H9 (cell line): ENCODE measurements around the gene PLD1. TPM values are rescaled to one million over a fixed set of nuclear protein-coding genes. Genes with fewer than 3 reads are reported as not detected.

Source experiments
- DNase-seq: peaks from one replicate; pipeline ENCODE4 v3.0.0-alpha.2; 2017
- H2AFZ ChIP-seq: one replicate; pipeline ENCODE4 v1.6.1; 2013; ENCODE audit warnings: mild to moderate bottlenecking, low read length, control low read depth, moderate library complexity
- H2AK5ac ChIP-seq: 2 replicates; pipeline ENCODE4 v1.6.1; 2013; ENCODE audit warnings: low read length, control low read depth, mixed read lengths; ENCODE audit not compliant: insufficient read length
- H2BK120ac ChIP-seq: one replicate; pipeline ENCODE4 v1.6.1; 2013; ENCODE audit warnings: low read depth, mild to moderate bottlenecking, low read length, control low read depth, inconsistent platforms; ENCODE audit not compliant: poor library complexity, severe bottlenecking
- H2BK12ac ChIP-seq: 2 replicates; pipeline ENCODE4 v1.6.1; 2013; ENCODE audit warnings: low read length, control low read depth, mixed read lengths, low read depth; ENCODE audit not compliant: insufficient read length
- H2BK15ac ChIP-seq: 2 replicates; pipeline ENCODE4 v1.6.1; 2013; ENCODE audit warnings: low read depth, low read length, control low read depth
- H2BK20ac ChIP-seq: one replicate; pipeline ENCODE4 v1.6.1; 2013; ENCODE audit warnings: low read depth, mild to moderate bottlenecking, low read length, control low read depth, inconsistent platforms; ENCODE audit not compliant: poor library complexity, severe bottlenecking
- H2BK5ac ChIP-seq: 2 replicates; pipeline ENCODE4 v1.6.1; 2013; ENCODE audit warnings: low read length, control low read depth, mixed read lengths; ENCODE audit not compliant: insufficient read length
- H3K14ac ChIP-seq: 2 replicates; pipeline ENCODE4 v1.6.1; 2013; ENCODE audit warnings: low read length, control low read depth; ENCODE audit not compliant: insufficient read depth
- H3K18ac ChIP-seq: 2 replicates; pipeline ENCODE4 v1.6.1; 2013; ENCODE audit warnings: low read depth, mild to moderate bottlenecking, mixed read lengths, low read length, control low read depth; ENCODE audit not compliant: insufficient read length
- H3K23ac ChIP-seq: 2 replicates; pipeline ENCODE4 v1.6.1; 2013; ENCODE audit warnings: low read length, control low read depth, mixed read lengths, low read depth; ENCODE audit not compliant: insufficient read length
- H3K23me2 ChIP-seq: 2 replicates; pipeline ENCODE4 v1.6.1; 2013; ENCODE audit warnings: low read depth, mild to moderate bottlenecking, mixed read lengths, low read length, control low read depth; ENCODE audit not compliant: insufficient read length, poor library complexity, severe bottlenecking
- H3K27ac ChIP-seq: 2 replicates; pipeline ENCODE4 v1.5.1; 2013; ENCODE audit warnings: low read length, control low read depth, mixed read lengths, low read depth; ENCODE audit not compliant: insufficient read length
- H3K27me3 ChIP-seq: 2 replicates; pipeline ENCODE4 v1.6.1; 2013; ENCODE audit warnings: low read length, control low read depth, inconsistent platforms; ENCODE audit not compliant: insufficient read depth
- H3K4ac ChIP-seq: 2 replicates; pipeline ENCODE4 v1.6.1; 2013; ENCODE audit warnings: low read depth, mild to moderate bottlenecking, control low read depth, inconsistent platforms, low read length, moderate library complexity
- H3K4me1 ChIP-seq: 2 replicates; pipeline ENCODE4 v1.6.1; 2013; ENCODE audit warnings: low read length, control low read depth, inconsistent platforms; ENCODE audit not compliant: insufficient read depth
- H3K4me2 ChIP-seq: 2 replicates; pipeline ENCODE4 v1.6.1; 2013; ENCODE audit warnings: low read length, control low read depth, mixed read lengths; ENCODE audit not compliant: insufficient read length, insufficient read depth
- H3K56ac ChIP-seq: 2 replicates; pipeline ENCODE4 v1.6.1; 2013; ENCODE audit warnings: low read depth, mild to moderate bottlenecking, mixed read lengths, low read length, control low read depth; ENCODE audit not compliant: insufficient read length
- H3K79me1 ChIP-seq: 2 replicates; pipeline ENCODE4 v1.6.1; 2013; ENCODE audit warnings: low read depth, mild to moderate bottlenecking, moderate library complexity, low read length, control low read depth, inconsistent platforms; ENCODE audit not compliant: insufficient read depth, poor library complexity, severe bottlenecking
- H3K79me2 ChIP-seq: 2 replicates; pipeline ENCODE4 v1.6.1; 2013; ENCODE audit warnings: low read length, control low read depth, inconsistent platforms; ENCODE audit not compliant: insufficient read depth
- H3K9ac ChIP-seq: 2 replicates; pipeline ENCODE4 v1.6.1; 2013; ENCODE audit warnings: low read length, control low read depth, mixed read lengths; ENCODE audit not compliant: insufficient read length; ENCODE audit errors: extremely low read depth
- H3K9me3 ChIP-seq: one replicate; pipeline ENCODE4 v1.6.1; 2013; ENCODE audit warnings: low read depth, low read length, inconsistent platforms; ENCODE audit not compliant: control insufficient read depth
- H3T11ph ChIP-seq: one replicate; pipeline ENCODE4 v1.6.1; 2013; ENCODE audit warnings: mild to moderate bottlenecking, low read length, control low read depth, inconsistent platforms
- H4K20me1 ChIP-seq: one replicate; pipeline ENCODE4 v1.6.1; 2013; ENCODE audit not compliant: control insufficient read depth, insufficient read length, insufficient read depth
- H4K5ac ChIP-seq: 2 replicates; pipeline ENCODE4 v1.6.1; 2013; ENCODE audit warnings: low read depth, mild to moderate bottlenecking, mixed read lengths, low read length, control low read depth; ENCODE audit not compliant: insufficient read length
- H4K8ac ChIP-seq: replicated peaks from 2 replicates; pipeline ENCODE4 v1.6.1; 2013; ENCODE audit warnings: low read length, control low read depth, mixed read lengths, low read depth; ENCODE audit not compliant: insufficient read length
- H4K91ac ChIP-seq: 2 replicates; pipeline ENCODE4 v1.6.1; 2013; ENCODE audit warnings: low read depth, mild to moderate bottlenecking, moderate library complexity, mixed read lengths, low read length, control low read depth; ENCODE audit not compliant: insufficient read length
- H3K27ac Mint-ChIP-seq, 3 experiments: 2 replicates in 2 of 3; 3 replicates in 1 of 3; pipeline ENCODE4 v1.8.0; 2020 to 2021; ENCODE audit warnings: mixed read lengths in 3 of 3, mild to moderate bottlenecking in 1 of 3, moderate library complexity in 1 of 3
- H3K27me3 Mint-ChIP-seq: 2 replicates; pipeline ENCODE4 v1.8.0; 2021; ENCODE audit warnings: low read depth, mild to moderate bottlenecking, moderate library complexity, mixed read lengths
- H3K36me3 Mint-ChIP-seq, 3 experiments: 2 replicates in 2 of 3; 3 replicates in 1 of 3; pipeline ENCODE4 v1.8.0; 2020 to 2021; ENCODE audit warnings: low read depth in 3 of 3, mixed read lengths in 3 of 3; ENCODE audit not compliant: insufficient read depth in 1 of 3
- H3K4me1 Mint-ChIP-seq, 2 experiments: 2 replicates each; pipeline ENCODE4 v1.8.0; 2020; ENCODE audit warnings: mixed read lengths in 2 of 2
- H3K4me3 Mint-ChIP-seq, 2 experiments: 2 replicates in 1 of 2; 3 replicates in 1 of 2; pipeline ENCODE4 v1.8.0; 2020 to 2021; ENCODE audit warnings: mild to moderate bottlenecking in 2 of 2, mixed read lengths in 2 of 2, moderate library complexity in 1 of 2
- H3K9me3 Mint-ChIP-seq, 2 experiments: 2 replicates in 1 of 2; 3 replicates in 1 of 2; pipeline ENCODE4 v1.8.0; 2020; ENCODE audit warnings: mild to moderate bottlenecking in 2 of 2, mixed read lengths in 2 of 2, moderate library complexity in 1 of 2
- whole genome bisulfite sequencing: extraction: QIAGEN DNeasy Blood & Tissue Kit; methylation state at CpG from one replicate; pipeline ENCODE4 v1.1.7; 2013; ENCODE audit warnings: missing lambda C conversion rate, low lambda C conversion rate, mixed read lengths; ENCODE audit not compliant: insufficient read length; ENCODE audit errors: extremely low coverage; 5-methylcytosine and 5-hydroxymethylcytosine counted together
- total RNA-seq: library from RNA; stranded (reverse); gene quantifications from 2 replicates; pipeline ENCODE4 v1.2.1, GENCODE V29; 2021
- TF ChIP-seq, protein P1 (sequence below): fragments of 200-600 bp; sonication (generic); conservative IDR thresholded peaks from 3 replicates; pipeline ENCODE4 v1.8.0; 2021; ENCODE audit warnings: antibody characterized with exemption, mild to moderate bottlenecking

Gene PLD1
- total RNA-seq, 1 experiment from 2014 or later: 1.8 TPM

DNA sequence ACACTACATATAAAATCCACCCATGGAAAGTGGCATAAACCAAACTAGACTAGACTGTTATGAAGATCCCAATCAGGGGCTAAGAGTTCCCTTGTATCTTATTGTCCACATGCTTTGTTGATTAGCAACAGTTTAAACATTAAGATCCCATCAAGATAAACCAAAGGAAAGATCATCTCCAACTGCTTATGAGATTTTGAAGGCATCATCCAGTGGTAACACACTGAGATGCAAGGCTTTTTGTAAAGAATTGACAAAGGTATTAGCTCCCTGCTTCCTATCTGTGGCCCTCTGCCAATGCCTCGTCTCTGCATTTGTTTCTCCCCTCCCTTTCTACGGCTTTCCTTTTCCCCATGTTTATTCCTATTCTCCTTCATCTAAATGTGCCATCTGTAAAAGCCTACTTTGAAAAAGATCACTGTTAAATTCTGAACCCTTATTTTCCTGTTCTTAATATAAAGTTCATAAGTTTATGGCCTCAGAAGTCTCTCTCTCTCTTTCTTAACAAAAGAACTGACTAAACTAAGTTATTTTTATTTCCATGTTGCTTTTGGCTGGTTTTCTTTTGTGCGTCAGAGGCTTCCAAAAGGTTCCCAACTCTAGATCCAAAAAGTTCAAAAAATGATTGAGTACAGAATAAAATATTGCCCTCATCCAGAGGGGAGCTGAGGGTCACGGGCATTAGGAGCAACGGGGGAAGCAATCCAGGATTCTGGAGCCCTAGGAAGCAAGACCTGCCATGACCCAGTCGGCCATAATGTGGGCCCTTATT is 5.5 kb downstream of the PLD1 start:
- Histone ChIP-seq H3K18ac (no peak overlapping the region), H2AK5ac (no peak overlapping the region), H3K56ac (no peak overlapping the region), H4K8ac (no peak overlapping the region), H3K23ac (no peak overlapping the region), H2BK15ac (no peak overlapping the region), H3K23me2 (peaks cover 4% of the 10 kb centered on the region), H3K27me3 (peaks cover 4% of the 10 kb centered on the region; the same call in 1 of the 2 replicates), H4K91ac (no peak overlapping the region), H3K4ac (no peak overlapping the region), H3T11ph (no peak overlapping the region), H3K9me3 (no peaks in the 10 kb centered on the region), H3K79me1 (no peaks in the 10 kb centered on the region), H2BK5ac (no peak overlapping the region), H3K9ac (no peak overlapping the region), H3K4me1 (no peaks in the 10 kb centered on the region), H2AFZ (no peak overlapping the region), H4K5ac (no peak overlapping the region), H4K20me1 (no peaks in the 10 kb centered on the region), H3K27ac (no peak overlapping the region), H3K4me2 (no peak overlapping the region), H3K14ac (no peak overlapping the region), H2BK12ac (no peak overlapping the region), H3K79me2 (no peaks in the 10 kb centered on the region), H2BK120ac (no peak overlapping the region), H2BK20ac (no peak overlapping the region)
- H3K27me3 Mint-ChIP-seq: peaks cover 16% of the 10 kb centered on the region
- peaks cover 4 to 6% of the 10 kb centered on the region in 2 experiments; a peak in 2 of 4 replicates for H3K4me1 Mint-ChIP-seq
- no peak overlapping the region for H3K27ac Mint-ChIP-seq
- H3K9me3 Mint-ChIP-seq: no peaks in the 10 kb centered on the region
- TF ChIP-seq, protein P1, sequence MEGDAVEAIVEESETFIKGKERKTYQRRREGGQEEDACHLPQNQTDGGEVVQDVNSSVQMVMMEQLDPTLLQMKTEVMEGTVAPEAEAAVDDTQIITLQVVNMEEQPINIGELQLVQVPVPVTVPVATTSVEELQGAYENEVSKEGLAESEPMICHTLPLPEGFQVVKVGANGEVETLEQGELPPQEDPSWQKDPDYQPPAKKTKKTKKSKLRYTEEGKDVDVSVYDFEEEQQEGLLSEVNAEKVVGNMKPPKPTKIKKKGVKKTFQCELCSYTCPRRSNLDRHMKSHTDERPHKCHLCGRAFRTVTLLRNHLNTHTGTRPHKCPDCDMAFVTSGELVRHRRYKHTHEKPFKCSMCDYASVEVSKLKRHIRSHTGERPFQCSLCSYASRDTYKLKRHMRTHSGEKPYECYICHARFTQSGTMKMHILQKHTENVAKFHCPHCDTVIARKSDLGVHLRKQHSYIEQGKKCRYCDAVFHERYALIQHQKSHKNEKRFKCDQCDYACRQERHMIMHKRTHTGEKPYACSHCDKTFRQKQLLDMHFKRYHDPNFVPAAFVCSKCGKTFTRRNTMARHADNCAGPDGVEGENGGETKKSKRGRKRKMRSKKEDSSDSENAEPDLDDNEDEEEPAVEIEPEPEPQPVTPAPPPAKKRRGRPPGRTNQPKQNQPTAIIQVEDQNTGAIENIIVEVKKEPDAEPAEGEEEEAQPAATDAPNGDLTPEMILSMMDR: no peak
- no peak overlapping the region for H3K4me3 Mint-ChIP-seq
- no CpG with 5 or more reads among the region's 6 CpGs for WGBS
- no peak for DNase-seq
- H3K36me3 Mint-ChIP-seq: no peaks in the 10 kb centered on the region
